ENCODE measurements around the gene DPF3.

Gene DPF3

GRCh38 chr14:72613231-72613974, 280.5 kb downstream of the DPF3 start:
- ChIA-PET POLR2A (no interaction called here), CTCF (no interaction called here)
- TF ChIP-seq PKNOX1 (IDR thresholded peaks at IDR 0.05) (no peak), FOXK2 (IDR thresholded peaks at IDR 0.05) (no peak), FOXA1 (IDR thresholded peaks at IDR 0.05) (no peak), LEF1 (IDR thresholded peaks at IDR 0.05; ENCODE audit: borderline replicate concordance) (no peak), L3MBTL2 (conservative IDR thresholded peaks at IDR 0.05) (no peak), BHLHE40 (IDR thresholded peaks at IDR 0.05; ENCODE audit: borderline replicate concordance) (no peak), NFRKB (IDR thresholded peaks at IDR 0.05) (no peak), TARDBP (IDR thresholded peaks at IDR 0.05) (no peak), FOXM1 (IDR thresholded peaks at IDR 0.05; ENCODE audit: borderline replicate concordance) (no peak), SP1 (IDR thresholded peaks at IDR 0.05) (no peak), ARNT (IDR thresholded peaks at IDR 0.05) (no peak), ELF4 (IDR thresholded peaks at IDR 0.05) (no peak), SUZ12 (IDR thresholded peaks at IDR 0.05) (no peak), ZNF384 (IDR thresholded peaks at IDR 0.05) (no peak), HDGF (IDR thresholded peaks at IDR 0.05; ENCODE audit: borderline replicate concordance) (no peak), CTBP1 (IDR thresholded peaks at IDR 0.05; ENCODE audit: borderline replicate concordance) (no peak)
- DNase-seq (ENCODE audit: extremely low spot score), result no peak

- TF ChIP-seq LEF1 (IDR thresholded peaks at IDR 0.05; ENCODE audit: borderline replicate concordance) (no peak), SUZ12 (IDR thresholded peaks at IDR 0.05) (no peak), FOXA1 (IDR thresholded peaks at IDR 0.05) (no peak), NFRKB (IDR thresholded peaks at IDR 0.05) (no peak), ARNT (IDR thresholded peaks at IDR 0.05) (no peak), L3MBTL2 (conservative IDR thresholded peaks at IDR 0.05) (no peak), CTBP1 (IDR thresholded peaks at IDR 0.05; ENCODE audit: borderline replicate concordance) (no peak)
- CTCF ChIA-PET, result no interaction called here
- POLR2A ChIA-PET, result no interaction called here
- DNase-seq (ENCODE audit: extremely low spot score), result no peak
Measured at GRCh38 chr14:72612041-72612440, 281.9 kb downstream of the DPF3 start.

GRCh38 chr14:72611506-72611905, 282.4 kb downstream of the DPF3 start:
- ChIA-PET CTCF (no interaction called here), POLR2A (no interaction called here)
- DNase-seq (ENCODE audit: extremely low spot score), result no peak
- TF ChIP-seq FOXK2 (IDR thresholded peaks at IDR 0.05) (no peak), L3MBTL2 (conservative IDR thresholded peaks at IDR 0.05) (no peak), PKNOX1 (IDR thresholded peaks at IDR 0.05) (no peak), SUZ12 (IDR thresholded peaks at IDR 0.05) (no peak), ELF4 (IDR thresholded peaks at IDR 0.05) (no peak), HDGF (IDR thresholded peaks at IDR 0.05; ENCODE audit: borderline replicate concordance) (no peak), FOXM1 (IDR thresholded peaks at IDR 0.05; ENCODE audit: borderline replicate concordance) (no peak)

GRCh38 chr14:72610831-72611200, 283.1 kb downstream of the DPF3 start:
- ChIA-PET CTCF (no interaction called here), POLR2A (no interaction called here)
- DNase-seq (ENCODE audit: extremely low spot score), result no peak
- TF ChIP-seq PKNOX1 (IDR thresholded peaks at IDR 0.05) (no peak), NFRKB (IDR thresholded peaks at IDR 0.05) (no peak), HDGF (IDR thresholded peaks at IDR 0.05; ENCODE audit: borderline replicate concordance) (no peak), BHLHE40 (IDR thresholded peaks at IDR 0.05; ENCODE audit: borderline replicate concordance) (no peak), FOXK2 (IDR thresholded peaks at IDR 0.05) (no peak), L3MBTL2 (conservative IDR thresholded peaks at IDR 0.05) (no peak), ZNF384 (IDR thresholded peaks at IDR 0.05) (no peak), LEF1 (IDR thresholded peaks at IDR 0.05; ENCODE audit: borderline replicate concordance) (no peak), FOXM1 (IDR thresholded peaks at IDR 0.05; ENCODE audit: borderline replicate concordance) (no peak), SUZ12 (IDR thresholded peaks at IDR 0.05) (no peak), FOXA1 (IDR thresholded peaks at IDR 0.05) (no peak), ARNT (IDR thresholded peaks at IDR 0.05) (no peak), ELF4 (IDR thresholded peaks at IDR 0.05) (no peak), SP1 (IDR thresholded peaks at IDR 0.05) (no peak), CTBP1 (IDR thresholded peaks at IDR 0.05; ENCODE audit: borderline replicate concordance) (no peak)

GRCh38 chr14:72610096-72610830, 283.6 kb downstream of the DPF3 start:
- ChIA-PET CTCF (no interaction called here), POLR2A (no interaction called here)
- TF ChIP-seq PKNOX1 (IDR thresholded peaks at IDR 0.05) (no peak), ZNF384 (IDR thresholded peaks at IDR 0.05) (no peak), L3MBTL2 (conservative IDR thresholded peaks at IDR 0.05) (no peak), SP1 (IDR thresholded peaks at IDR 0.05) (no peak), ARNT (IDR thresholded peaks at IDR 0.05) (no peak), NFRKB (IDR thresholded peaks at IDR 0.05) (no peak), CTBP1 (IDR thresholded peaks at IDR 0.05; ENCODE audit: borderline replicate concordance) (no peak)
- no peak for DNase-seq (ENCODE audit: extremely low spot score)

Data from HEK293T (cell line).